HepG2 (cell line): ENCODE data around the gene MAT2A. TPM values are rescaled to one million over a fixed set of nuclear protein-coding genes. Genes with fewer than 3 reads are reported as not detected.
A peak's percentile ranks its signal among the peaks of the same experiment; 100 is the strongest.

Experiments used
- ATAC-seq: fragments of 200-7000 bp; cut with Tn5 transposase; 3 replicates; pipeline ENCODE4 v1.9.1; 2020; ENCODE audit warnings: mild to moderate bottlenecking, moderate library complexity
- BruUV-seq: library from RNA; stranded (reverse); fragments of 400-500 nt; replicated peaks from 2 replicates; lab custom pipeline; 2021; lab: Mats Ljungman, UMichigan
- CTCF ChIA-PET: fragments of 300-600 bp; formaldehyde crosslinking; extraction: SDS; loops from one replicate; lab custom pipeline; 2021; ENCODE audit warnings: low total read pairs, inconsistent platforms, low intra/inter-chr PET ratio; lab: Yijun Ruan, JAX
- POLR2A ChIA-PET: fragments of 350-600 bp; sonication (Branson Sonifier 250); formaldehyde crosslinking; loops from one replicate; lab custom pipeline; 2020; ENCODE audit warnings: antibody characterized with exemption, inconsistent platforms; lab: Yijun Ruan, JAX
- DNase-seq: peaks from one replicate; pipeline ENCODE4 v3.0.0-alpha.2; 2015; ENCODE audit warnings: low spot score
- FAIRE-seq: peaks from 3 replicates; lab custom pipeline; 2011; peaks lifted over from hg19 to GRCh38; lab: Jason Lieb, UNC
- H2AFZ ChIP-seq: one replicate; pipeline ENCODE4 v1.6.1; 2011; ENCODE audit warnings: low read length, inconsistent platforms
- H3K27ac ChIP-seq: fragments of 300-600 bp; 3 replicates; pipeline ENCODE4 v1.8.0; 2011; ENCODE audit warnings: mixed run types, mild to moderate bottlenecking, mixed read lengths, low read length, inconsistent platforms; ENCODE audit not compliant: insufficient read depth; ENCODE audit errors: extremely low read length
- H3K27me3 ChIP-seq, 2 experiments: fragments of 200-600 bp in 1 of 2; 2 replicates in 1 of 2; 3 replicates in 1 of 2; pipeline versions ENCODE4 v1.6.0 to v1.8.0; 2011; ENCODE audit warnings: low read length in 2 of 2, mild to moderate bottlenecking in 2 of 2, moderate library complexity in 2 of 2, inconsistent platforms in 1 of 2; ENCODE audit not compliant: insufficient read depth in 2 of 2, control insufficient read depth in 1 of 2
- H3K36me3 ChIP-seq, 2 experiments: fragments of 200-600 bp in 1 of 2; replicated peaks in 1 of 2; 2 replicates in 1 of 2; 3 replicates in 1 of 2; pipeline versions ENCODE4 v1.5.1 to v1.8.0; 2011; ENCODE audit warnings: low read length in 2 of 2, inconsistent platforms in 1 of 2; ENCODE audit not compliant: insufficient read depth in 2 of 2, control insufficient read depth in 1 of 2
- H3K4me1 ChIP-seq: 2 replicates; pipeline ENCODE4 v1.5.1; 2012; ENCODE audit warnings: low read length, inconsistent platforms; ENCODE audit not compliant: insufficient read depth
- H3K4me2 ChIP-seq: 2 replicates; pipeline ENCODE4 v1.6.0; 2011; ENCODE audit warnings: low read depth, low read length, inconsistent platforms
- H3K4me3 ChIP-seq, 3 experiments: fragments of 200-600 bp in 1 of 3; sonication (generic), shearing (Covaris generic) in 1 of 3; replicated peaks in 1 of 3; 2 replicates each; pipeline ENCODE4 v1.5.1; 2011 to 2016; ENCODE audit warnings: low read length in 3 of 3, inconsistent platforms in 2 of 3, low read depth in 2 of 3, mild to moderate bottlenecking in 2 of 3, control low read depth in 1 of 3, mixed read lengths in 1 of 3; ENCODE audit not compliant: insufficient read depth in 1 of 3
- H3K79me2 ChIP-seq: one replicate; pipeline ENCODE4 v1.6.1; 2011; ENCODE audit warnings: low read length, inconsistent platforms; ENCODE audit not compliant: insufficient read depth
- H3K9ac ChIP-seq: 2 replicates; pipeline ENCODE4 v1.6.0; 2011; ENCODE audit warnings: mild to moderate bottlenecking, low read depth, low read length, inconsistent platforms; ENCODE audit not compliant: insufficient read depth
- H3K9me3 ChIP-seq: 2 replicates; pipeline ENCODE4 v1.5.1; 2012; ENCODE audit warnings: mild to moderate bottlenecking, low read length
- H4K20me1 ChIP-seq: 2 replicates; pipeline ENCODE4 v1.6.0; 2011; ENCODE audit warnings: inconsistent platforms, mild to moderate bottlenecking, low read length, moderate library complexity; ENCODE audit not compliant: insufficient read depth
- BCL6 ChIP-seq: IDR thresholded peaks from 2 replicates; pipeline ENCODE4 v1.6.1; 2016; ENCODE audit warnings: missing genetic modification reagents, missing compliant biosample characterization
- BHLHE40 ChIP-seq: IDR thresholded peaks from 2 replicates; pipeline ENCODE4 v1.6.1; 2011; ENCODE audit warnings: low read length, improper control_type of control experiment
- CEBPG ChIP-seq: IDR thresholded peaks from 2 replicates; pipeline ENCODE4 v1.6.1; 2016
- FOXA3 ChIP-seq: IDR thresholded peaks from 2 replicates; pipeline ENCODE4 v1.6.1; 2016; ENCODE audit warnings: missing genetic modification reagents, missing compliant biosample characterization
- MAFF ChIP-seq: IDR thresholded peaks from 2 replicates; pipeline ENCODE4 v1.6.1; 2011; ENCODE audit warnings: low read depth, low read length, improper control_type of control experiment
- MAFK ChIP-seq, 2 experiments: IDR thresholded peaks in 1 of 2; conservative IDR thresholded peaks in 1 of 2; 2 replicates each; pipeline ENCODE4 v1.6.1; 2011; ENCODE audit warnings: improper control_type of control experiment in 2 of 2, low read length in 2 of 2
- MXD4 ChIP-seq: IDR thresholded peaks from 2 replicates; pipeline ENCODE4 v1.6.1; 2016; ENCODE audit warnings: mild to moderate bottlenecking, missing biosample characterization, missing genetic modification reagents
- SOX5 ChIP-seq: IDR thresholded peaks from 2 replicates; pipeline ENCODE4 v1.6.1; 2016; ENCODE audit warnings: borderline replicate concordance
- ZMYM4 ChIP-seq: sonication (generic); formaldehyde crosslinking; IDR thresholded peaks from 2 replicates; pipeline ENCODE4 v1.8.1; 2023; ENCODE audit warnings: mild to moderate bottlenecking, missing genetic modification reagents
- ZNF121 ChIP-seq: sonication (generic); formaldehyde crosslinking; IDR thresholded peaks from 2 replicates; pipeline ENCODE4 v1.5.0; 2020; ENCODE audit warnings: mild to moderate bottlenecking, missing genetic modification reagents
- ZNF354B ChIP-seq: sonication (generic); formaldehyde crosslinking; IDR thresholded peaks from 2 replicates; pipeline ENCODE4 v1.8.0; 2022; ENCODE audit warnings: mild to moderate bottlenecking, missing genetic modification reagents
- ZNF430 ChIP-seq: sonication (generic); formaldehyde crosslinking; IDR thresholded peaks from 2 replicates; pipeline ENCODE4 v1.9.0; 2021; ENCODE audit warnings: mild to moderate bottlenecking, missing genetic modification reagents
- ZNF572 ChIP-seq: sonication (generic); formaldehyde crosslinking; IDR thresholded peaks from 2 replicates; pipeline ENCODE4 v1.5.1; 2020; ENCODE audit warnings: mild to moderate bottlenecking, missing genetic modification reagents
- ZNF761 ChIP-seq: sonication (generic); formaldehyde crosslinking; conservative IDR thresholded peaks from 2 replicates; pipeline ENCODE4 v1.4.0; 2020; ENCODE audit warnings: mild to moderate bottlenecking, missing genetic modification reagents
- WGBS: methylation state at CpG from one replicate; pipeline ENCODE4 v1.1.6; 2017; ENCODE audit warnings: low lambda C conversion rate; 5-methylcytosine and 5-hydroxymethylcytosine counted together
- in situ Hi-C: cut with HindIII; loops from 2 replicates; pipeline ENCODE4 v1.10.0; 2017; ENCODE audit warnings: low pct_unique_long_range_greater_than_20kb; ENCODE audit not compliant: extremely low pct_ligation_motif_present
- intact Hi-C: fragments of 100-400 bp; cut with micrococcal nuclease; formaldehyde crosslinking; loops from one replicate; pipeline ENCODE4 v1.10.0; 2022; ENCODE audit not compliant: unreplicated experiment
- polyA plus RNA-seq, 8 experiments: library from polyadenylated mRNA; depleted of rRNA in 3 of 8; stranded (reverse) in 7 of 8; unstranded in 1 of 8; fragments of >200 nt; fragmentation: Illumina TruSeq in 4 of 8; extraction: Trizol in 4 of 8; gene quantifications; 2 replicates each; pipeline versions ENCODE4 v1.2.1 to v1.2.3, GENCODE V29; 2011 to 2016; ENCODE audit warnings: low read depth in 4 of 8, missing spikeins in 1 of 8, mixed read lengths in 1 of 8; ENCODE audit not compliant: insufficient read depth in 1 of 8
- total RNA-seq, 5 experiments: library from RNA; depleted of rRNA; stranded (reverse); fragments of >200 nt; fragmentation: Illumina TruSeq; extraction: Trizol; gene quantifications; 2 replicates each; pipeline ENCODE4 v1.2.3, GENCODE V29; 2016; ENCODE audit warnings: low read depth in 1 of 5
- TF ChIP-seq, protein P1 (sequence below): sonication (generic); formaldehyde crosslinking; IDR thresholded peaks from 2 replicates; pipeline ENCODE4 v1.4.0; 2020; ENCODE audit warnings: missing genetic modification reagents, borderline replicate concordance

MAT2A gene
- total and polyA plus RNA-seq, 2 of the 13 experiments (the other 11 are each of a cell fraction or from before 2014, with no cell fraction given) = 155 to 331 TPM

DNA sequence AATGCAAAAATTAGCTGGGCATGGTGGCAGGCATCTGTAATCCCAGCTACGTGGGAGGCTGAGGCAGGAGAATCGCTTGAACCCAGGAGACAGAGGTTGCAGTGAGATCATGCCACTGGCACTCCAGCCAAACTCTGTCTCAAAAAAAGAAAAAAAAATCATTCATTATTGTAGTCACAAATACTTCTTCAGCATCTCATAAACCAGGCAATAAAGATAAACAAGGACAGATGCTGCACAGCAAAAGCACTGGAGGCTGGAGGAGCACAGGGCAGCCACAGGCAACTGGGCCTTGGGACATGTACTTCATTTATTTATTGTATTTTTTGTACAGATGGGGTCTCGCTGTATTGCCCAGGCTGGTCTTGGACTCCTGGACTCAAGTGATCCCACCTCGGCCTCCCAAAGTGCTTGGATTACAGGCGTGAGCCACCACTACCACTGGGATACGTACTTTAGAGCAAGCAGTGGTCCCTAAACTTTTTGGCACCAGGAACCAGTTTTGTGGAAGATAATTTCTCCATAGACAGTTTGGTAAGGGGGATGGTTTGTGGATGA lies 16.8 kb upstream of the MAT2A start:
- H3K4me3 ChIP-seq = no peak overlapping the region
- H3K36me3 ChIP-seq = no peaks in the 10 kb centered on the region
- in situ Hi-C loops (no loop called here), intact Hi-C loops (no loop called here)
- ChIA-PET CTCF (no interaction called here), POLR2A (interaction anchor here (3.2 kb wide), 2 partner anchors 17 to 103 kb away, joined by 15 to 51 read pairs; partner anchors contain the start of genes MAT2A and SH2D6)
- BruUV-seq = no TSS peak
- H3K9ac ChIP-seq = no peak overlapping the region
- TF ChIP-seq BHLHE40 (no peak), ZNF121 (peak; percentile 68)
- H3K27ac ChIP-seq = no peak overlapping the region
- H2AFZ ChIP-seq = no peak overlapping the region
- DNase-seq (no peak), FAIRE-seq (no peak), ATAC-seq (no peak)
- 67% methylated on average over 6 of the region's 6 CpGs for WGBS
- no peaks in the 10 kb centered on the region for H3K9me3 ChIP-seq
- peaks cover 36% of the 10 kb centered on the region for H3K4me1 ChIP-seq
- H3K27me3 ChIP-seq = peaks cover 0 to 17% of the 10 kb centered on the region in 2 experiments; a peak in 4 of 5 replicates
- H4K20me1 ChIP-seq = no peaks in the 10 kb centered on the region
- no peaks in the 10 kb centered on the region for H3K79me2 ChIP-seq
- H3K4me2 ChIP-seq = no peak overlapping the region

DNA sequence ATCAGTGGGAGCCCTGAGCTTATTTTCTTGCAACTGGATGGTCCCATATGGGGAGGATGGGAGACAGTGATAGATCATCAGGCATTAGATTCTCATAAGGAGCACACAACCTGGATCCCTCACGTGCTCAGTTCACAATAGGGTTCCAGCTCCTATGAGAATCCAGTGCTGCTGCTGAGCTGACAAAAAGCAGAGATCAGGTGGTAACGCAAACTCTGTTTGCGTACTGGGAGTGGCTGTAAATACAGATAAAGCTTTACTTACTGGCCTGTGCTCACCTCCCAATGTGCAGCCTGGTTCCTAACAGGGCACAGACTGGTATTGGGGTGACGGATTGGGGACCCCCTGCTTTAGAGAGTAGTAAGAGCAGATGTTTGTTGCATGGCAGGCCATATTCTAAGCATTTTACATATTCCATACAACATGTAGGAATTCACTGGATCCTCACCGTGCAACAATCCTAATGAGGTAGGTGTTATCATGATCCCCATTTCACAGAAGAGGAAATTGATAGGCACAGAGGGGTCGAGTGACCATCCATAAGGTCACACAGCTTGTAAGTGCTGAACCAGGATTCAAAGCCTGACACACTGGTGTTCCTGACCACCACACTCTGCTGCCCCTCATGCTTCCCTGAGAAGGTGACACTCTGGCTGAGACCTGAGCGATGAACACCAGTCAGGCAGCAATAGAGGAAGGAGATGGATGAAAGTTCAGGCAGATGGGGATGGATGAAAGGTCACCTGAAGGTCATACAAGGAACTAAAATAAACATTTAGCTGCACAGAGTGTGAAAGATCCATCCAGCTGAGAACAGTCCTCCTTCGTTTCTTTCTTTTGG lies 15.7 kb upstream of the MAT2A start:
- in situ Hi-C loops (no loop called here), intact Hi-C loops (no loop called here)
- ChIA-PET CTCF (no interaction called here), POLR2A (interaction anchor here (1.0 to 3.2 kb wide), 6 partner anchors 13 to 104 kb away, joined by 3 to 51 read pairs (median 4); partner anchors contain the start of genes MAT2A and SH2D6)
- DNase-seq (no peak), FAIRE-seq (no peak), ATAC-seq (peak; percentile 42)
- 14% methylated on average over 8 of the region's 8 CpGs for WGBS
- H3K27me3 ChIP-seq = peaks cover under 1 to 14% of the 10 kb centered on the region in 2 experiments; a peak in 3 of 5 replicates
- no peak overlapping the region for H3K4me3 ChIP-seq
- H3K9me3 ChIP-seq = no peaks in the 10 kb centered on the region
- H2AFZ ChIP-seq = no peak overlapping the region
- H3K4me2 ChIP-seq = peak overlapping the region; percentile 27; the same call in 1 of the 2 replicates
- no peaks in the 10 kb centered on the region for H3K36me3 ChIP-seq
- no peak overlapping the region for H3K9ac ChIP-seq
- no peaks in the 10 kb centered on the region for H4K20me1 ChIP-seq
- H3K4me1 ChIP-seq = peaks cover 29% of the 10 kb centered on the region
- H3K27ac ChIP-seq = no peak overlapping the region
- H3K79me2 ChIP-seq = no peaks in the 10 kb centered on the region
- BruUV-seq = no TSS peak
- TF ChIP-seq ZNF761 (no peak), CEBPG (CRISPR knock-in tag) (no peak), ZNF354B (CRISPR knock-in tag) (no peak), MAFK (conservative IDR thresholded peaks at IDR 0.05 in 1 of 2, IDR thresholded peaks at IDR 0.05 in 1 of 2; ENCODE audit: low read length in 2 of 2) (peak; percentile 63 to 74), ZNF572 (CRISPR knock-in tag) (no peak), FOXA3 (CRISPR knock-in tag) (peak; percentile 28; the same call in 1 of the 2 replicates), SOX5 (CRISPR knock-in tag) (0 out of 2 replicates have a peak, but pooled peaks have one; percentile 12), MXD4 (no peak), ZMYM4 (CRISPR knock-in tag) (0 out of 2 replicates have a peak, but pooled peaks have one; percentile 32), MAFF (peak; percentile 67; the same call in 1 of the 2 replicates), BCL6 (no peak), ZNF430 (CRISPR knock-in tag) (no peak)
- TF ChIP-seq, protein P1, sequence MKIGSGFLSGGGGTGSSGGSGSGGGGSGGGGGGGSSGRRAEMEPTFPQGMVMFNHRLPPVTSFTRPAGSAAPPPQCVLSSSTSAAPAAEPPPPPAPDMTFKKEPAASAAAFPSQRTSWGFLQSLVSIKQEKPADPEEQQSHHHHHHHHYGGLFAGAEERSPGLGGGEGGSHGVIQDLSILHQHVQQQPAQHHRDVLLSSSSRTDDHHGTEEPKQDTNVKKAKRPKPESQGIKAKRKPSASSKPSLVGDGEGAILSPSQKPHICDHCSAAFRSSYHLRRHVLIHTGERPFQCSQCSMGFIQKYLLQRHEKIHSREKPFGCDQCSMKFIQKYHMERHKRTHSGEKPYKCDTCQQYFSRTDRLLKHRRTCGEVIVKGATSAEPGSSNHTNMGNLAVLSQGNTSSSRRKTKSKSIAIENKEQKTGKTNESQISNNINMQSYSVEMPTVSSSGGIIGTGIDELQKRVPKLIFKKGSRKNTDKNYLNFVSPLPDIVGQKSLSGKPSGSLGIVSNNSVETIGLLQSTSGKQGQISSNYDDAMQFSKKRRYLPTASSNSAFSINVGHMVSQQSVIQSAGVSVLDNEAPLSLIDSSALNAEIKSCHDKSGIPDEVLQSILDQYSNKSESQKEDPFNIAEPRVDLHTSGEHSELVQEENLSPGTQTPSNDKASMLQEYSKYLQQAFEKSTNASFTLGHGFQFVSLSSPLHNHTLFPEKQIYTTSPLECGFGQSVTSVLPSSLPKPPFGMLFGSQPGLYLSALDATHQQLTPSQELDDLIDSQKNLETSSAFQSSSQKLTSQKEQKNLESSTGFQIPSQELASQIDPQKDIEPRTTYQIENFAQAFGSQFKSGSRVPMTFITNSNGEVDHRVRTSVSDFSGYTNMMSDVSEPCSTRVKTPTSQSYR = no peak
